Stomach (tissue), 9 donors: ENCODE measurements around the gene KCNG4. TPM values are rescaled to one million over a fixed set of nuclear protein-coding genes. Genes with fewer than 3 reads are reported as not detected.

Source experiments
- DNase-seq, 2 donors: peaks; one replicate each; pipeline versions ENCODE4 v3.0.0 to v3.0.0-alpha.2; 2013 to 2019
- H3K27ac ChIP-seq, 5 donors: fragments of 200-600 bp in 4 of 5; sonication (generic) in 4 of 5; one replicate each; pipeline ENCODE4 v1.5.1; 2013 to 2019; ENCODE audit warnings: mild to moderate bottlenecking in 1 of 5, moderate library complexity in 1 of 5
- H3K27me3 ChIP-seq, 3 donors: fragments of 200-600 bp; sonication (generic); one replicate each; pipeline ENCODE4 v1.5.1; 2017 to 2019; ENCODE audit warnings: mixed run types in 1 of 3
- H3K36me3 ChIP-seq, 4 donors: fragments of 200-600 bp; sonication (generic); 1 replicate in 3 of 4; 2 replicates in 1 of 4; pipeline ENCODE4 v1.5.1; 2016 to 2019
- H3K4me1 ChIP-seq, 4 donors: fragments of 200-600 bp; sonication (generic); one replicate each; pipeline ENCODE4 v1.5.1; 2016 to 2019
- H3K4me3 ChIP-seq, 4 donors: fragments of 200-600 bp; sonication (generic) in 3 of 4; one replicate each; pipeline ENCODE4 v1.5.1; 2016 to 2019; ENCODE audit warnings: mild to moderate bottlenecking in 1 of 4
- H3K9me3 ChIP-seq, 4 donors: fragments of 200-600 bp; sonication (generic); one replicate each; pipeline ENCODE4 v1.5.1; 2016 to 2019
- CTCF ChIP-seq, 7 experiments: fragments of 450-650 bp in 4 of 7; fragments of 200-600 bp in 3 of 7; sonication (generic) in 3 of 7; IDR thresholded peaks; one replicate each; pipeline ENCODE4 v1.5.1; 2016 to 2019; ENCODE audit warnings: antibody characterized with exemption in 7 of 7, control low read depth in 2 of 7, mild to moderate bottlenecking in 1 of 7
- EP300 ChIP-seq: sonication (generic); formaldehyde crosslinking; IDR thresholded peaks from one replicate; pipeline ENCODE4 v1.6.1; 2017; ENCODE audit warnings: antibody characterized with exemption
- POLR2A ChIP-seq, 4 donors: fragments of 450-650 bp; IDR thresholded peaks; one replicate each; pipeline ENCODE4 v1.6.1; 2016; ENCODE audit warnings: antibody characterized with exemption in 4 of 4, control low read depth in 2 of 4, mild to moderate bottlenecking in 1 of 4, moderate library complexity in 1 of 4
- POLR2AphosphoS5 ChIP-seq, 3 donors: sonication (generic); formaldehyde crosslinking; IDR thresholded peaks; one replicate each; pipeline ENCODE4 v1.6.1; 2016; ENCODE audit warnings: antibody characterized with exemption in 3 of 3
- WGBS, 5 donors: extraction: QIAGEN DNeasy Blood & Tissue Kit in 3 of 5; methylation state at CpG; one replicate each; pipeline versions ENCODE4 v1.1.5 to v1.1.7; 2013 to 2018; 5-methylcytosine and 5-hydroxymethylcytosine counted together
- intact Hi-C: fragments of 100-400 bp; cut with DNase I; formaldehyde crosslinking; loops from one replicate; pipeline ENCODE4 v1.15.1; 2023; ENCODE audit warnings: low total_unique reads
- polyA plus RNA-seq, 3 donors: library from polyadenylated mRNA; stranded (reverse); fragments of 200-250 nt; gene quantifications; one replicate each; pipeline ENCODE4 v1.2.3, GENCODE V29; 2013
- total RNA-seq, 5 donors: library from RNA; depleted of rRNA; stranded (reverse); fragments of >200 nt; gene quantifications; one replicate each; pipeline versions ENCODE4 v1.1.0 to v1.2.3, GENCODE V29; 2014 to 2016
- donor health status: healthy with polysubstance abuse.
- donor health status: Bipolar disorder and iron deficiency.
- donor health status: healthy.

The KCNG4 gene
- total and polyA plus RNA-seq, 8 donors: not detected

DNA sequence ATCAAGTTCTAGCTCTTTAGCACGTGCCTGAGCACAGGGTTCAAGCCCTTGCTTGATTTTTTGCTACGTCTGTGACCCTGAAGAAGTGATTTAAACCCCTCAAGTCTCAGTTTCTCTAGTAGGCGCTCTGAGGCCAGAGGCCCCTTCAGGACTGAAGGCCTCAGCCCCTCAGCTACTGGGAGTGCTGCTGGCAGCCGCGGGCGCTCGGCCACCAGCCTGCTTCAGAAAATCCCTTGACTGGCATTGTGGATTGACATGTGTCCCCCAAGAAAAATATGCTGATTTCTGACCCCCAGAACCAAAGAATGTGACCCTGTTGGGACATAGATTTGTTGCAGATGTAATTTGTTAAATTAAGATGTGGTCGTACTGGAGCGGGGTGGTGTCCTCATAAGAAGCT lies 34.7 kb upstream of the KCNG4 start:
- TF ChIP-seq POLR2AphosphoS5 (IDR thresholded peaks at IDR 0.05) (no peak), EP300 (no peak), POLR2A (IDR thresholded peaks at IDR 0.05) (no peak)
- 78 to 93% (median 87%) methylated on average over 9 of the region's 9 CpGs for WGBS, 5 donors
- intact Hi-C loops: no loop called here
- no peak overlapping the region for H3K27ac ChIP-seq
- peaks cover 0 to 5% (median 0%) of the 10 kb centered on the region in 4 donors for H3K4me1 ChIP-seq
- no peaks in the 10 kb centered on the region for H3K27me3 ChIP-seq
- H3K9me3 ChIP-seq: no peaks in the 10 kb centered on the region
- H3K36me3 ChIP-seq: no peaks in the 10 kb centered on the region
- no peak for DNase-seq
- H3K4me3 ChIP-seq: no peak overlapping the region

GRCh38 chr16:84272740-84273320 lies 33.0 kb upstream of the KCNG4 start:
- Histone ChIP-seq H3K36me3 (no peaks in the 10 kb centered on the region), H3K27ac (no peak overlapping the region), H3K27me3 (peaks cover 0 to 2% (median 0%) of the 10 kb centered on the region in 3 donors), H3K4me1 (no peaks in the 10 kb centered on the region), H3K9me3 (no peaks in the 10 kb centered on the region), H3K4me3 (no peak overlapping the region)
- no peak for TF ChIP-seq POLR2A (IDR thresholded peaks at IDR 0.05)
- TF ChIP-seq EP300: no peak
- no peak for TF ChIP-seq CTCF (IDR thresholded peaks at IDR 0.05)
- no peak for TF ChIP-seq POLR2AphosphoS5 (IDR thresholded peaks at IDR 0.05)
- intact Hi-C loops: no loop called here
- WGBS, 5 donors: 0 to 69% (median 39%) methylated on average over 1 of the region's 1 CpG
- no peak for DNase-seq

- Histone ChIP-seq H3K4me1 (no peaks in the 10 kb centered on the region), H3K27me3 (peaks cover 0 to 3% (median 0%) of the 10 kb centered on the region in 3 donors), H3K4me3 (no peak overlapping the region), H3K9me3 (no peaks in the 10 kb centered on the region), H3K36me3 (no peaks in the 10 kb centered on the region), H3K27ac (no peak overlapping the region)
- DNase-seq: no peak
- no peak for TF ChIP-seq EP300
- TF ChIP-seq POLR2AphosphoS5 (IDR thresholded peaks at IDR 0.05): no peak
- no peak for TF ChIP-seq POLR2A (IDR thresholded peaks at IDR 0.05)
- no peak for TF ChIP-seq CTCF (IDR thresholded peaks at IDR 0.05)
- intact Hi-C loops: no loop called here
- 68 to 81% (median 71%) methylated on average over 4 of the region's 4 CpGs for WGBS, 5 donors
These were observed 32.1 kb upstream of the KCNG4 start for GRCh38 chr16:84271866-84272265.

GRCh38 chr16:84271037-84271436 lies 31.2 kb upstream of the KCNG4 start:
- Histone ChIP-seq H3K36me3 (no peaks in the 10 kb centered on the region), H3K4me3 (no peak overlapping the region), H3K27ac (no peak overlapping the region), H3K9me3 (no peaks in the 10 kb centered on the region), H3K27me3 (peaks cover 0 to 3% (median 0%) of the 10 kb centered on the region in 3 donors), H3K4me1 (no peaks in the 10 kb centered on the region)
- TF ChIP-seq POLR2AphosphoS5 (IDR thresholded peaks at IDR 0.05) (no peak), EP300 (no peak), CTCF (IDR thresholded peaks at IDR 0.05) (no peak)
- intact Hi-C loops: no loop called here
- 65 to 86% (median 75%) methylated on average over 1 of the region's 1 CpG for WGBS, 5 donors
- no peak for DNase-seq

DNA sequence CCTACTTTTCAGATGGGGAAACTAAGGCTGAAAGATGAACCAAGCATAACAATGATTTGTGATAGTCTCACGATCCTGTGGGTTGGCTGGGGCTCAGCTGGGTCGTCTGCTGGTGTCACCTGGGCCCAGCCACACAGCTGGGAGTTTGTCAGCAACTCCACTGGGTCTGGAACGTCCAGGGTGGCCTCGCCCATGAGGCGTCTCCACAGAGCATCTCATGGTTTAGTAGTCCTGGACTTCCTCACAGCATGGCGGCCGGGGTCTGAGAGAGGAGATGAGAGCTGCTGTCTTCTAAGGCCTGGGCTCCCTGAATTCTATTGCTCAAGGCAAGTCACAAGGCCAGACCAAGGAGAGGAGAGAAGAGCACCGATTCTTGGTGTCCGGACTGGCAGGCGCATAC lies 30.7 kb upstream of the KCNG4 start:
- H3K27ac ChIP-seq: no peak overlapping the region
- DNase-seq: no peak
- intact Hi-C loops: no loop called here
- H3K36me3 ChIP-seq: no peaks in the 10 kb centered on the region
- H3K9me3 ChIP-seq: no peaks in the 10 kb centered on the region
- H3K27me3 ChIP-seq: peaks cover 0 to 3% (median 0%) of the 10 kb centered on the region in 3 donors
- H3K4me3 ChIP-seq: no peak overlapping the region
- no peaks in the 10 kb centered on the region for H3K4me1 ChIP-seq
- WGBS, 5 donors: 74 to 90% (median 76%) methylated on average over 10 of the region's 10 CpGs
- no peak for TF ChIP-seq POLR2A (IDR thresholded peaks at IDR 0.05)
- TF ChIP-seq POLR2AphosphoS5 (IDR thresholded peaks at IDR 0.05): no peak
- TF ChIP-seq EP300: no peak
- no peak for TF ChIP-seq CTCF (IDR thresholded peaks at IDR 0.05)
